GM12878 (cell line): ENCODE results near the gene PGBD5. TPM values are rescaled to one million over a fixed set of nuclear protein-coding genes. Genes with fewer than 3 reads are reported as not detected.

Source experiments
- ATAC-seq: fragments of 200-7000 bp; cut with Tn5 transposase; 3 replicates; pipeline ENCODE4 v1.9.1; 2020; ENCODE audit warnings: mild to moderate bottlenecking, moderate library complexity
- BruUV-seq: library from RNA; stranded (reverse); fragments of 400-500 nt; replicated peaks from 2 replicates; lab custom pipeline; 2021; lab: Mats Ljungman, UMichigan
- CTCF ChIA-PET: fragments of 300-600 bp; sonication (Branson Sonifier 250); formaldehyde crosslinking; extraction: SDS; loops from one replicate; lab custom pipeline; 2021; ENCODE audit warnings: inconsistent platforms; lab: Yijun Ruan, JAX
- POLR2A ChIA-PET: fragments of 350-600 bp; formaldehyde crosslinking; extraction: SDS; loops from one replicate; lab custom pipeline; 2021; ENCODE audit warnings: inconsistent platforms; lab: Charles Lee
- RAD21 ChIA-PET: fragments of 300-600 bp; sonication (Branson Sonifier 250); formaldehyde crosslinking; loops from one replicate; lab custom pipeline; 2023; ENCODE audit warnings: antibody characterized with exemption; ENCODE audit not compliant: unreplicated experiment; lab: Charles Lee
- SMC1A ChIA-PET: fragments of 300-600 bp; sonication (Branson Sonifier 250); formaldehyde crosslinking; loops from one replicate; lab custom pipeline; 2023; ENCODE audit not compliant: unreplicated experiment, uncharacterized antibody; lab: Charles Lee
- DNase-seq: peaks from one replicate; pipeline ENCODE4 v3.0.0-alpha.2; 2011; ENCODE audit warnings: low read depth, low spot score
- FAIRE-seq: peaks from 3 replicates; lab custom pipeline; 2011; peaks lifted over from hg19 to GRCh38; lab: Jason Lieb, UNC
- H2AFZ ChIP-seq: 2 replicates; pipeline ENCODE4 v1.6.0; 2011; ENCODE audit warnings: low read depth, low read length, control low read depth; ENCODE audit not compliant: control insufficient read depth
- H3K27ac ChIP-seq: 2 replicates; pipeline ENCODE4 v1.5.1; 2011; ENCODE audit warnings: control low read depth; ENCODE audit not compliant: control insufficient read depth, insufficient read depth
- H3K27me3 ChIP-seq, 2 experiments: replicated peaks in 1 of 2; 2 replicates each; pipeline versions ENCODE4 v1.6.0 to v1.6.1; 2011; ENCODE audit warnings: low read length in 1 of 2; ENCODE audit not compliant: control insufficient read depth in 2 of 2, insufficient read depth in 2 of 2
- H3K36me3 ChIP-seq, 2 experiments: 2 replicates each; pipeline ENCODE4 v1.5.1; 2011; ENCODE audit warnings: low read length in 1 of 2; ENCODE audit not compliant: control insufficient read depth in 2 of 2, insufficient read depth in 2 of 2
- H3K4me1 ChIP-seq: 2 replicates; pipeline ENCODE4 v1.6.1; 2011; ENCODE audit warnings: mild to moderate bottlenecking, low read length, moderate library complexity, mixed read lengths; ENCODE audit not compliant: control insufficient read depth, insufficient read depth
- H3K4me2 ChIP-seq: 2 replicates; pipeline ENCODE4 v1.6.0; 2011; ENCODE audit warnings: control low read depth; ENCODE audit not compliant: control insufficient read depth, insufficient read depth
- H3K4me3 ChIP-seq: fragments of 200-600 bp; sonication (generic); 2 replicates; pipeline ENCODE4 v1.5.1; 2016
- H3K79me2 ChIP-seq: 2 replicates; pipeline ENCODE4 v1.6.0; 2011; ENCODE audit warnings: low read length; ENCODE audit not compliant: control insufficient read depth, insufficient read depth
- H3K9ac ChIP-seq: 2 replicates; pipeline ENCODE4 v1.8.0; 2011; ENCODE audit warnings: low read length, control low read depth, mixed read lengths; ENCODE audit not compliant: control insufficient read depth, insufficient read depth
- H3K9me3 ChIP-seq: replicated peaks from 3 replicates; pipeline ENCODE4 v1.5.1; 2011; ENCODE audit warnings: mild to moderate bottlenecking, low read length; ENCODE audit not compliant: control insufficient read depth, insufficient read depth
- H4K20me1 ChIP-seq: 2 replicates; pipeline ENCODE4 v1.6.0; 2011; ENCODE audit not compliant: control insufficient read depth, insufficient read depth
- CBX3 ChIP-seq: fragments of 200-600 bp; sonication (generic); IDR thresholded peaks from 2 replicates; pipeline ENCODE4 v1.6.1; 2016; ENCODE audit warnings: low read depth, borderline replicate concordance
- ESRRA ChIP-seq: IDR thresholded peaks from 2 replicates; pipeline ENCODE4 v1.6.1; 2012; ENCODE audit warnings: mild to moderate bottlenecking, low read length, improper control_type of control experiment
- ETV6 ChIP-seq, 2 experiments: fragments of 450-650 bp in 1 of 2; IDR thresholded peaks in 1 of 2; conservative IDR thresholded peaks in 1 of 2; 2 replicates each; pipeline ENCODE4 v1.6.1; 2014; ENCODE audit warnings: antibody characterized with exemption in 1 of 2, borderline replicate concordance in 1 of 2, low read depth in 1 of 2, mild to moderate bottlenecking in 1 of 2, moderate library complexity in 1 of 2
- EZH2 ChIP-seq: IDR thresholded peaks from 2 replicates; pipeline ENCODE4 v1.6.1; 2012; ENCODE audit warnings: low read depth, mild to moderate bottlenecking, control low read depth, inconsistent platforms, low read length, borderline replicate concordance; ENCODE audit not compliant: control insufficient read depth
- HCFC1 ChIP-seq: fragments of 150-350 bp; IDR thresholded peaks from 2 replicates; pipeline ENCODE4 v1.6.1; 2014; ENCODE audit warnings: low read length
- IKZF2 ChIP-seq, 2 experiments: fragments of 450-650 bp; IDR thresholded peaks; 2 replicates each; pipeline ENCODE4 v1.6.1; 2017; ENCODE audit warnings: mild to moderate bottlenecking in 2 of 2, moderate library complexity in 2 of 2
- IRF5 ChIP-seq: fragments of 450-650 bp; IDR thresholded peaks from 2 replicates; pipeline ENCODE4 v1.6.1; 2017; ENCODE audit warnings: borderline replicate concordance
- JUNB ChIP-seq: IDR thresholded peaks from 2 replicates; pipeline ENCODE4 v1.6.1; 2016; ENCODE audit warnings: antibody characterized with exemption, mild to moderate bottlenecking
- MTA2 ChIP-seq: fragments of 450-650 bp; IDR thresholded peaks from 2 replicates; pipeline ENCODE4 v1.6.1; 2016; ENCODE audit warnings: low read depth, mild to moderate bottlenecking, moderate library complexity
- POLR2AphosphoS2 ChIP-seq: IDR thresholded peaks from 2 replicates; pipeline ENCODE4 v1.6.1; 2011; ENCODE audit warnings: low read depth, mild to moderate bottlenecking, low read length, improper control_type of control experiment, moderate library complexity
- STAT1 ChIP-seq: fragments of 450-650 bp; conservative IDR thresholded peaks from 2 replicates; pipeline ENCODE4 v1.6.1; 2014; ENCODE audit warnings: antibody characterized with exemption, mild to moderate bottlenecking
- SUPT20H ChIP-seq: IDR thresholded peaks from 2 replicates; pipeline ENCODE4 v1.6.1; 2011; ENCODE audit warnings: low read depth, mild to moderate bottlenecking, low read length, moderate library complexity, borderline replicate concordance; ENCODE audit not compliant: control insufficient read depth
- TCF7 ChIP-seq: IDR thresholded peaks from 2 replicates; pipeline ENCODE4 v1.6.1; 2014; ENCODE audit warnings: antibody characterized with exemption, borderline replicate concordance
- ZZZ3 ChIP-seq: IDR thresholded peaks from 2 replicates; pipeline ENCODE4 v1.6.1; 2011; ENCODE audit warnings: low read depth; ENCODE audit not compliant: control insufficient read depth, insufficient read length
- WGBS: methylation state at CpG from one replicate; pipeline ENCODE4 v1.1.6; 2016; ENCODE audit warnings: low lambda C conversion rate; ENCODE audit not compliant: insufficient replicate concordance, insufficient coverage; ENCODE audit errors: missing lambda C conversion rate; 5-methylcytosine and 5-hydroxymethylcytosine counted together
- in situ Hi-C: fragments of 300-500 bp; cut with MboI; formaldehyde crosslinking; loops from 9 replicates; pipeline ENCODE4 v1.14.3; 2018; ENCODE audit warnings: mixed read lengths
- intact Hi-C: fragments of 100-400 bp; cut with micrococcal nuclease; formaldehyde crosslinking; loops from one replicate; pipeline ENCODE4 v1.14.2; 2022; ENCODE audit not compliant: unreplicated experiment
- polyA plus RNA-seq, 11 experiments: library from polyadenylated mRNA; depleted of rRNA in 4 of 11; unstranded in 6 of 11; stranded (reverse) in 5 of 11; fragments of >200 nt; fragmentation: Nextera tagmentation in 4 of 11; fragmentation: Illumina TruSeq in 1 of 11; extraction: Ambion mirVana in 4 of 11; extraction: Trizol in 1 of 11; gene quantifications; 1 replicate in 1 of 11; 2 replicates in 10 of 11; pipeline versions ENCODE4 v1.2.1 to v1.2.3, GENCODE V29; 2011 to 2016; ENCODE audit warnings: inconsistent platforms in 2 of 11, missing spikeins in 2 of 11, low read depth in 1 of 11
- total RNA-seq, 4 experiments: library from RNA; depleted of rRNA in 3 of 4; stranded (reverse); fragments of >200 nt in 3 of 4; fragmentation: Illumina TruSeq in 1 of 4; extraction: Trizol in 1 of 4; gene quantifications; 2 replicates each; pipeline versions ENCODE4 v1.2.1 to v1.2.3, GENCODE V29; 2013 to 2021
- TF ChIP-seq, protein P1 (sequence below): fragments of 450-650 bp; IDR thresholded peaks from 2 replicates; pipeline ENCODE4 v1.6.1; 2018; ENCODE audit warnings: mild to moderate bottlenecking, low read depth, moderate library complexity; ENCODE audit not compliant: partially characterized antibody
- TF ChIP-seq, protein P2 (sequence below): fragments of 450-650 bp; IDR thresholded peaks from 2 replicates; pipeline ENCODE4 v1.6.1; 2017; ENCODE audit warnings: low read depth, mild to moderate bottlenecking, moderate library complexity

Gene PGBD5
- total and polyA plus RNA-seq, 10 of the 15 experiments (the other 5 are each of a cell fraction or from before 2014, with no cell fraction given): 0.03 TPM; not detected in 9

DNA sequence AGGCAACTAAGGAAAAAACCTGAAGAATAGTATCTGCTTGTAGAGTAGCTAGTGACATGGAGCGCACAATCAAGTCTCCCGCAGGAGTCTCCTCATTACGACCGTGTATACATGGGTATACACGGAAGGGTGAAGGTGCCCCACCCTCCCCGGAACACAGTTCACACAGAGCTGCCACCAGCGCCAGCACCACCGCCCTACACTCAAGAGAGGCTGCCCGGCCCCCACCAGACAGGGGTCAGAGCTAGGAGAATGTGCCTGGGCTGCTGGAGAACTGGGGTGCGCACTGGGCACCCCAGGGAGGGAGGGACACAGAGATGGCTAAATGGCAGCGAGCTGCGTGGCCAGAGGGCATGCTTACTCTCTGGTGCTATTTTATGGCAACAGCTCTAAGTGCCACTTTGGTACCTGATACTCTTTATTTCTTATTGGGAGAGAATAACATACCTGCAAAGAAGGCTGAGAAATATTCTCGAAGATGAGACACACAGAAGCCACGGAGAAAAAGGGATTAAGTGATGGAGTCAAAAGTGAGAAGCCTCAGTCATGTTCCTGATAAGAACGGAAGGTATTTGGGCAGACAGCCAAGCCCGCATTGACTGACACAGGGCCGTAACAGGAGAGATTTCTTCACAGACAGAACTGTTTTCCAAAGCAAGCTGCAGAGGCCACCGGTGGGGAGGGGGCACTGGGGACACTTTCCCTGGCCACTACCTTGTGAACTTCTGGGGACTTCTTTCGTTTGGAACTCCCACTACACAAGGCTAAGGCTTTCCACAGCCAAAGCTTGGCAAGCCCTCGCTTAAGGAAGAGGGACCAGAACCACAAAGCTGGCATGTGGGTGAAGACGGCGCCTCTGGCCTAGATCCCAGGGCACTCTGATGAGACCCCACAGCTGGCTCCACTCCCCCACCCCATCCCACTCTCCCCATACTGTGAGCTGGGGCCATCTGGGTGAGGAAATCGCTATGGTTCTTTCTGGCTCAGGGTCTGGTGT lies 108.0 kb downstream of the PGBD5 start:
- no peaks in the 10 kb centered on the region for H3K9me3 ChIP-seq
- ChIA-PET POLR2A (no interaction called here), CTCF (no interaction called here), RAD21 (no interaction called here), SMC1A (no interaction called here)
- DNase-seq: no peak
- no peak overlapping the region for H3K4me3 ChIP-seq
- in situ Hi-C loops (no loop called here), intact Hi-C loops (loop anchor here (10.0 kb wide), 1 partner anchor 1063 kb away; no protein-coding TSS in a partner anchor)
- no peaks in the 10 kb centered on the region for H4K20me1 ChIP-seq
- BruUV-seq: no TSS peak
- no peaks in the 10 kb centered on the region for H3K79me2 ChIP-seq
- no peak for FAIRE-seq
- H2AFZ ChIP-seq: no peak overlapping the region
- WGBS: 56% methylated on average over 23 of the region's 23 CpGs
- no peaks in the 10 kb centered on the region for H3K4me1 ChIP-seq
- ATAC-seq: no peak
- no peaks in the 10 kb centered on the region for H3K36me3 ChIP-seq
- peaks cover 0 to 1% of the 10 kb centered on the region in 2 experiments; a peak in 1 of 4 replicates for H3K27me3 ChIP-seq
- H3K4me2 ChIP-seq: no peak overlapping the region
- H3K9ac ChIP-seq: no peak overlapping the region
- H3K27ac ChIP-seq: no peak overlapping the region
- no peak for TF ChIP-seq EZH2
- TF ChIP-seq CBX3: no peak
- TF ChIP-seq SUPT20H: no peak
- no peak for TF ChIP-seq HCFC1
- no peak for TF ChIP-seq TCF7
- TF ChIP-seq JUNB: no peak
- TF ChIP-seq ETV6 (conservative IDR thresholded peaks at IDR 0.05 in 1 of 2, IDR thresholded peaks at IDR 0.05 in 1 of 2; ENCODE audit: borderline replicate concordance in 1 of 2, low read depth in 1 of 2): no peak
- TF ChIP-seq, protein P1, sequence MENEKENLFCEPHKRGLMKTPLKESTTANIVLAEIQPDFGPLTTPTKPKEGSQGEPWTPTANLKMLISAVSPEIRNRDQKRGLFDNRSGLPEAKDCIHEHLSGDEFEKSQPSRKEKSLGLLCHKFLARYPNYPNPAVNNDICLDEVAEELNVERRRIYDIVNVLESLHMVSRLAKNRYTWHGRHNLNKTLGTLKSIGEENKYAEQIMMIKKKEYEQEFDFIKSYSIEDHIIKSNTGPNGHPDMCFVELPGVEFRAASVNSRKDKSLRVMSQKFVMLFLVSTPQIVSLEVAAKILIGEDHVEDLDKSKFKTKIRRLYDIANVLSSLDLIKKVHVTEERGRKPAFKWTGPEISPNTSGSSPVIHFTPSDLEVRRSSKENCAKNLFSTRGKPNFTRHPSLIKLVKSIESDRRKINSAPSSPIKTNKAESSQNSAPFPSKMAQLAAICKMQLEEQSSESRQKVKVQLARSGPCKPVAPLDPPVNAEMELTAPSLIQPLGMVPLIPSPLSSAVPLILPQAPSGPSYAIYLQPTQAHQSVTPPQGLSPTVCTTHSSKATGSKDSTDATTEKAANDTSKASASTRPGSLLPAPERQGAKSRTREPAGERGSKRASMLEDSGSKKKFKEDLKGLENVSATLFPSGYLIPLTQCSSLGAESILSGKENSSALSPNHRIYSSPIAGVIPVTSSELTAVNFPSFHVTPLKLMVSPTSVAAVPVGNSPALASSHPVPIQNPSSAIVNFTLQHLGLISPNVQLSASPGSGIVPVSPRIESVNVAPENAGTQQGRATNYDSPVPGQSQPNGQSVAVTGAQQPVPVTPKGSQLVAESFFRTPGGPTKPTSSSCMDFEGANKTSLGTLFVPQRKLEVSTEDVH: no peak
- no peak for TF ChIP-seq MTA2
- TF ChIP-seq ZZZ3: no peak
- no peak for TF ChIP-seq IRF5
- no peak for TF ChIP-seq IKZF2 (IDR thresholded peaks at IDR 0.05)
- TF ChIP-seq, protein P2, sequence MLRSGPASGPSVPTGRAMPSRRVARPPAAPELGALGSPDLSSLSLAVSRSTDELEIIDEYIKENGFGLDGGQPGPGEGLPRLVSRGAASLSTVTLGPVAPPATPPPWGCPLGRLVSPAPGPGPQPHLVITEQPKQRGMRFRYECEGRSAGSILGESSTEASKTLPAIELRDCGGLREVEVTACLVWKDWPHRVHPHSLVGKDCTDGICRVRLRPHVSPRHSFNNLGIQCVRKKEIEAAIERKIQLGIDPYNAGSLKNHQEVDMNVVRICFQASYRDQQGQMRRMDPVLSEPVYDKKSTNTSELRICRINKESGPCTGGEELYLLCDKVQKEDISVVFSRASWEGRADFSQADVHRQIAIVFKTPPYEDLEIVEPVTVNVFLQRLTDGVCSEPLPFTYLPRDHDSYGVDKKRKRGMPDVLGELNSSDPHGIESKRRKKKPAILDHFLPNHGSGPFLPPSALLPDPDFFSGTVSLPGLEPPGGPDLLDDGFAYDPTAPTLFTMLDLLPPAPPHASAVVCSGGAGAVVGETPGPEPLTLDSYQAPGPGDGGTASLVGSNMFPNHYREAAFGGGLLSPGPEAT: no peak
- TF ChIP-seq POLR2AphosphoS2: no peak
- no peak for TF ChIP-seq ESRRA
- no peak for TF ChIP-seq STAT1
